Nucleus accumbens (tissue), 56 donors: ENCODE results near the gene GRK3.

Source experiments
- DNase-seq, 56 donors: peaks; one replicate each; lab custom pipeline; 2025; lab: John Stamatoyannopoulos, UW

GRK3 gene

GRCh38 chr22:25718135-25718840, 153.8 kb downstream of the GRK3 start:
- peak in 7 of 56 donors; percentile 11 to 36 (median 23) for DNase-seq

- DNase-seq = no peak
These were observed 157.7 kb downstream of the GRK3 start for GRCh38 chr22:25722223-25722622.

- no peak for DNase-seq
These were observed 158.2 kb downstream of the GRK3 start for GRCh38 chr22:25722626-25723025.

- no peak for DNase-seq
These were observed 161.8 kb downstream of the GRK3 start for GRCh38 chr22:25726241-25726640.

- DNase-seq = no peak
These were observed 163.6 kb downstream of the GRK3 start for GRCh38 chr22:25728071-25728470.

GRCh38 chr22:25729016-25729995, 164.8 kb downstream of the GRK3 start:
- DNase-seq = no peak

- DNase-seq = no peak
These were observed 171.2 kb downstream of the GRK3 start for GRCh38 chr22:25735650-25736049.

- DNase-seq = no peak
These were observed 172.0 kb downstream of the GRK3 start for GRCh38 chr22:25736378-25737011.

GRCh38 chr22:25739659-25740344, 175.3 kb downstream of the GRK3 start:
- DNase-seq = no peak

GRCh38 chr22:25741692-25742626, 177.5 kb downstream of the GRK3 start, which contains the start of gene MYO18B:
Gene MYO18B, plus strand, starts transcription at chr22:25742188. Its CDS starts 18,905 bp downstream, at chr22:25761093.
- DNase-seq = no peak

- DNase-seq = no peak
These were observed 178.6 kb downstream of the GRK3 start for GRCh38 chr22:25742918-25743708.

GRCh38 chr22:25744694-25745093, 180.2 kb downstream of the GRK3 start:
- no peak for DNase-seq

- DNase-seq = no peak
These were observed 181.0 kb downstream of the GRK3 start for GRCh38 chr22:25745341-25746011.

- no peak for DNase-seq
These were observed 181.5 kb downstream of the GRK3 start for GRCh38 chr22:25746012-25746373.

- DNase-seq = peak in 1 of 56 donors; percentile 3
These were observed 182.9 kb downstream of the GRK3 start for GRCh38 chr22:25747245-25747944.

GRCh38 chr22:25748140-25748539, 183.7 kb downstream of the GRK3 start:
- no peak for DNase-seq

- no peak for DNase-seq
These were observed 184.2 kb downstream of the GRK3 start for GRCh38 chr22:25748704-25749103.
